NCI-H446 treated with DMSO at 0.1 percent for 48 hours (cell line): ENCODE results near the gene PRDM7.
"Not testable (repeated sequence)": the region's sequence is repeated elsewhere in the genome, so short reads cannot be mapped to it uniquely, and the experiment has no call there.

Experiments
- DNase-seq: peaks from one replicate; lab custom pipeline; 2025; lab: John Stamatoyannopoulos, UW

PRDM7 gene

DNA sequence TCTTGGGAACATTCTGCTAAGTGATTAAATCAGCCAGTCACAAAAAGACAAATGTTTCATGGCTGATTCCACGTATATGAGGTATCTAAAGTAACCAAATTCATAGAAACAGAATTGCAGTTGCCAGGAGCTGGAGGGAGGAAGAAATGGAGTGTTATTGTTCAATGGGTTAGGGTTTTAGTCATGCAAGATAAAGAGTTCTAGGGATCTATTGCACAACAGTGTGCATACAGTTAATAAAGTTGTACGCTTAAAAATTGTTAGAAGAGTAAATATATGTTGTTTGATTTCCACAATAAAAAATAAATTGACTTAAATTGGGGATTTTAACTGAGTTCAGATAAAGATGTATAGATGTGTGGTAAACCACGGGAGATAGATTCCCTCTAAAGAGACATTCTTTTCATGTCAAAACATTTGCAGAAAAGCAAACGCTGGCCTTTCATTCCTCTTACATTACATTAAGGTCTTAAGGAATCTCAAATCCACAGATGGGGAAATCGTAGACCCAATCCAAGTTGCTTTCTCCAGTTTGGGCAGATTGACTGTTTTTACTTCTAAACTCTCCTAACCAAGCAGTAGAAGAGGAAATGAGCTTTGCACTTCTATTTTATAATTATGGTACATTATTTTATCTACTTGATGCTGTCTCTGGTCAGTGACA, 4.6 kb downstream of the PRDM7 start:
- DNase-seq = no peak

DNA sequence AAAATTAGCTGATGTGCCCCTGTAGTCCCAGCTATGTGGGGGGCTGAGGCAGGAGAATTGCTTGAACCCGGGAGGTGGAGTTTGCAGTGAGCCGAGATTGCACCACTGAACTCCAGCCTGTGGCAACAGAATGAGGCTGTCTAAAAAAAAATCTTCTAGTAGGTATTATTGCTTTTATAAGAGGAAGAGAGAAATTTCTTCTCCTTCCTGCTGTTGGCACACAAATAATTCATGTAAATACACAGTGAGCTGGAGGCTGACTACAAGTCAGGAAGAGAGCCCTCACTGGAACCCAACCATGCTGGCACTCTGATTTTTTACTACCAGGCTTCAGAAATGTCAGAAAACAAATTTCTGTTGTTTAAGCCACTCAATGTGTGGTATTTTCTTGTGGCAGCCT, 6.7 kb downstream of the PRDM7 start:
- DNase-seq = no peak

DNA sequence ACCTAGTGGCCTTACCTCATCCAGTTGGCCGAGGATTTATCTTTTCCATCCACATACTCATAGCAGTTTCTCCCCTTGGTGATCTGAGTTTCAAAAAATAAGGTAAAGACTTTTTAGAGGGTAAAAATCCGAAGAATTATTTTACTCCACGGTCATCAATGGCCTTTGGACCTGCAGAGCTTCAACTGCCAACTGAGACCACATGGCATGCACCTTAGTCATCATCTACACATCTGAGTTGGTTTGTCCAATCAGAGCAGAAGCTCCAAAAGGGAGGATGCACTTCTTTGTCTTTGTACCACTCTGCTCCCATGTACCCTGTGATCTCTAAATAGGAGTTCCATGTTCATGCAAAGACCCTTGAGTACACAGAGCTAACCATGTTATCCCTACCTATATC, 15.7 kb downstream of the PRDM7 start:
- DNase-seq = no peak

DNA sequence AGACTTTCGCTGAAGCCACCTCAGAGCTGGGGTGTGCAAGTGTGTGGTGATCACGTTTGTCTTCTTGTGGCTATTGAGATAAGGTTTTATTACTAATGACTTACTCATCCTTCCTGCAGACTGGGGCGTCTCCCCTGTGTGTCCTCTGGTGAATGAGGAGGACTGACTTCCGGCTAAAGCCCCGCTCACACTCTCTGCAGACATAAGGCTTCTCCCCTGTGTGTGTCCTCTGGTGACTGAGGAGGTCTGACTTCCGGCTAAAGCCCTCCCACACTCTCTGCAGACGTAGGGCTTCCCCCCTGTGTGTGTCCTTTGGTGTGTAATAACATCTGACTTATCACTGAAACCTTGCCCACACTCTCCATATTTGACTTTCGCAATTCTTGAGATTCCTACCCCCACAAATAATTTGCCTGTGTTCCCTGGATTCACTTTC, 19.4 kb downstream of the PRDM7 start:
- DNase-seq = no peak

DNA sequence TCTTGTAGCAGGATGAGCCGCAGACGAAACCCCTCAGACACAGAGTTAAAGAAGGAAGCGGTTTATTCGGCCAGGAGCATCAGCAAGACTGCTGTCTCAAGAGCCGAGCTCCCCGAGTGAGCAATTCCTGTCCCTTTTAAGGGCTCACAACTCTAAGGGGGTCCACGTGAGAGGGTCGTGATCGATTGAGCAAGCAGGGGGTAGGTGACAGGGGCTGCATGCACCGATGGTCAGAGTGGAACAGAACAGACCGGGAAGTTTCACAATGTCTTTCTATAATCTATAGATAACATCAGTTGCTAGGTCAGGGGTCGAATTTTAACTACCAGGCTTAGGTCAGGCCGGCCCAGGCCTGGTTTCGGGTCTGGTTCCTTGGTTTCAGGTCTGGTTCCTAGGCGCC, 20.6 kb downstream of the PRDM7 start:
- DNase-seq = not testable (repeated sequence)

DNA sequence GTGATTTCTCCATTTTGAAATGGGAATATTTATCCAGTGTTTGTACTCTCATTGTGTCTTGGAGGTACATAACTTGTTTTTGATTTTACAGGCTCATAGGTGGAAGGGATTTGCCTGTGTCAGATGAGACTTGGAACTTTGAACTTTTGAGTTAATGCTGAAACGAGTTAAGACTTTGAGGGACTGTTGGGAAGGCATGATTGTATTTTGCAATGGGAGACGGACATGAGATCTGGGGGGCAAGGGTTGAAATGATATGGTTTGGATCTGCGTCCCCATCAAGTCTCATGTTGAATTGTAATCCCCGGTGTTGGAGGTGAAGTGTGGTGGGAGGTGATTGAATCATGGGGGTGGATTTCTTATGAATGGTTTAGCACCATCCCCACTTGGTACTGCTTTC, 21.8 kb downstream of the PRDM7 start:
- DNase-seq = no peak

DNA sequence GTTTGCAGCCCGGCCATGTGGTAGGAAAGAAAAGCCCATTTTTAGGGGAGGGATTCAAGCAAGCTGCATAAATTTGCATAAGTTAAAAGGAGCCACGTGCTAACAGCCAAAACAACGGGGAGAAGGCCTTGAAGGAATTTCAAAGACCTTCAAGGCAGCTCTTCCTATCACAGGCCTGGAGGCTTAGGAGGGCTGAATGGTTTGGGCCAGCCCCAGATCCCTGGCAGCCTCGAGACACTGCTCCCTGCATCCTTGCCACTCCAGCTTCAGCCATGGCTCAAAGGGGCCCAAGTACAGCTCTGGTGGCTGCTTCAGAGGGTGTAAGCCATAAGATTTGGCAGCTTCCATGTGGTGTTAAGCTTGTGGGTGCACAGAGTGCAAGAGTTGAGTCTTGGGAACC, 22.6 kb downstream of the PRDM7 start:
- DNase-seq = no peak

DNA sequence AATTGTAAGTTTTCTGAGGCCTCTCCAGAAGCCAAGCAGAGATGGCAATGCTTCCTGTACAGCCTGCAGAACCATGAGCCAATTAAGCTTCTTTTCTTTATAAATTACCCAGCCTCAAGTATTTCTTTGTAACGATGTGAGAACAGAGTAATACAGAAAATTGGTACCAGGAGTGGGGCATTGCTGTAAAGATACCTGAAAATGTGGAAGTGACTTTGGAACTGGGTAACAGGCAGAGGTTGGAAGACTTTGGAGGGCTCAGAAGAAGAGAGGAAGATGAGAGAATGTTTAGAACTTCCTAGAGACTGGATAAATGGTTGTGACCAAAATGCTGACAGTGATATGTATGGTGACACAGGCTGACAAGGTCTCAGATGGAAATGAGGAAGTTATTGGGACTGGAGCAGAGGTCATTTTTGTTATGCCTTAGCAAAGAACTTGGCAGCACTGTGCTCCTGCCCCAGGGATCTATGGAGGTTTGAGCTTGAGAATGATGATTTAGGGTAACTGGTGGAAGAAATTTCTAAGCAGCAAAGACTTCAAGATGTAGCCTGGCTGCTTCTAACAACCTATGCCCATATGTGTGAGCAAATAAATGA, 23.1 kb downstream of the PRDM7 start:
- DNase-seq = no peak

DNA sequence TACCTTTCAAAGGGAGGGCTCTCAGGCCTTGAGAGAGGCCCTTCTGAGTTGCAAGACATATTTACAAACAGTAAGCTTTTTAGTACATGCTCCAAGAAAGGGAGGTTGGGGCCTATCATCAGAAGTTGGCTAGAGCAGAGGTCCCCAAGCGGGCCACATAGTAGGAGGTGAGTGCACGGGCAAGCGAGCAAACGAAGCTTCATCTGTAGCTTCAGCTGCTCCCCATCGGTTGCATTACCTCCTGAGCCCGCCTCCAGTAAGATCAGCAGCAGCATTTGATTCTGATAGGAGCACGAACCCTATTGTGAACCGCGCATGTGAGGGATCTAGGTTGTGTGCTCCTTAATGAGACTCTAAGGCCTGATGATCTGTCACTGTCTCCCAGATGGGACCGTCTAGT, 26.2 kb downstream of the PRDM7 start:
- DNase-seq = no peak

DNA sequence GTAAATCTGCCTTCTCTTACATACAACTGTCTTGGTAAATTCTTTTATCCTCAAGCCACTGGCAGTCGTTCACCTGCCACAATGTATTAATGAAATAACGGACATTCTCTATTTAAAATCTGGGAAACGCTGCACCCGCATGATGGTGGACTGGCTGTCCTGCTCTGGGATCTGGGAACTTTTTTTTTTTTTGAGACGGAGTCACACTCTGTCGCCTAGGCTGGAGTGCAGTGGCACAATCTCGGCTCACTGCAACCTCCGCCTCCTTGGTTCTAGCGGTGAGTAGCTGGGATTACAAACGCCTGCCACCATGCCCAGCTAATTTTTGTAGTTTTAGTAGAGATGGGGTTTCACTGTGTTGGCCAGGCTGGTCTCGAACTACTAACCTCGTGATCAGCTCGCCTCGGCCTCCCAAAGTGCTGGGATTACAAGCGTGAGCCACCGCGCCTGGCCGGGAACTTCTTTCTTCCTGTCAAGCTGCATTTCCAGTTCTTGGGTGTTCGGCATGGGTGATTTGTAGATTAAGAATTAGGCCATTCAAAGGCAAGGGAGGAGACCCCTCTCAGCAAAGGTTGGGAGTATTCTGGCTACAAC, 28.3 kb downstream of the PRDM7 start:
- no peak for DNase-seq

DNA sequence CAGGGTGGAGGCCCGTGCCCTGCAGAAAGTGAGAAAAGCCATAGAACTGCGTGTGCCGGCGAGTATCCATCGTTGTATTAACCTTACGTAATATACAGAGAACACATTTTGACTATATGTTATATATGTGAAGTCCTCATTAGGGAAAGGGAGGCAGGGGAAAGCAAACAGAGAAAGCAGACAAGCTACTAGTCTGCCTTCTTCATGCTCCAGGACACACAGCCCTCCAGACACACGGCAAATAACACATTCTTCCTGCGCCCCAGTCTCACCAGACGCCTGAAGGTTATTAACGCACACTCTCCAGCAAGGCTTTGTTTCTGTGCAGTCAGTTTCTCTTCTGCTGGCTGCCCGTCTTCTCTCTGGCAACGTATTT, 28.8 kb downstream of the PRDM7 start:
- DNase-seq = no peak

DNA sequence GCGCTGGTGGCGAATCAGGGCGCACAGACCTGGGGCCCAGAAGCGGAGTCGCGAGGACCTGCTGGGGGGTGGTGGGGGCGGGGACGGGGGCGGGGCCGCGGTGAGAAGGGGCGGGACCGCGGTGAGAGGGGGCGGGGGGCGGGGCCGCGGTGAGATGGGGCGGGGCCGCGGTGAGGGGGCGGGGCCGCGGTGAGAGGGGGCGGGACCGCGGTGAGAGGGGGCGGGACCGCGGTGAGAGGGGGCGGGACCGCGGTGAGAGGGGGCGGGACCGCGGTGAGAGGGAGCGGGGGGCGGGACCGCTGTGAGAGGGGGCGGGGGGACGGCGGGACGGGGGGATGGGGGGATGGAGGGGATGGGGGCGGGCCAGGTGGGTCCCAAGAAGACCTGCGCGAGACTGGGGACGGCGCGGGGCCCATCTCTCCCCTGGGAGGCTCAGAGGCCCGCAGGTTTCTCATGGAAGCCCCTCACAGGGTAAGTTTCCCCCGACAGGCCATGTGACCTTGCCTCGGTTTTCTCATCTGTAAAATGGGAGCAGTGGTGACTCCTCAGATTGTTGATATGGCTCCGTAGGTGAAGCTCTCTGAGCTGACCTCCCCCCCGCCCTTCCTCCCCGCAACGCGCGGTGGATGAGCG, 29.3 kb downstream of the PRDM7 start:
- no peak for DNase-seq

DNA sequence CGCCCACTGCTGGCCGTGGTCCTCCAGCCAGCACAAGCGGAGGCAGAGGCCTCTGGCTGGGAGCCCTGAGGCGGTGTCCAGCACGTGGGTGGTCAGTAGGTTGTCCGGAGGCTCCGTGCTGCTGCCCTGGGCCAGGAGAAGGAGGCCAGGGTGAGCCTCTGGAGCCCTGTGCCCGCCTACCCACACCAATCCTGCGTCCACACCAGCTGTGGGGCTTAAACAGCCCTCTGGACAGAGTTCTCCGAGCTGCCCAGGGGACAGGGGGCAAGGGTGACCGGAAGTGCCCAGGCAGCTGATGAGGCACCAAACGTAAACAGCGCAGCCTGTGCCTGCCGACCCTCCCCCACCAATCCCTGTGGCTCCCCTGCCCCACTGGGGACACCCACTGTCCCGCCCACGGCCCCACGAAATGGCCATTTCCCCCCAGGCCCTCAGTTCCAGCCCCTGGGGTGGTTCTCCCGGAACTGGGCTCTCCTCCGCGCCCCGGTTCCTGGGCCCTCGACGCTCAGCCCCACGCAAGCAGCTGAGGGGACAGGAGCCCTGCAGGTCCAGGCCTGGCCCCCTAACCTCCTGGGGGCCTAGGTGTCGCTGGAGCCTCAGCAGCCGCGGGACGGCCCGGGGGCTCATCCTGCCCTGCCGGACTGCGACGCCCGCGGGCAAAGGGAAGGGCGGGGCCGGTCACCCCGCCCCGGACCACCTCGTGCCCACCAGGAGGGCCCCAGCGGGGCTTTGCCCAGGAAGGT, 30.0 kb downstream of the PRDM7 start:
- DNase-seq = no peak

DNA sequence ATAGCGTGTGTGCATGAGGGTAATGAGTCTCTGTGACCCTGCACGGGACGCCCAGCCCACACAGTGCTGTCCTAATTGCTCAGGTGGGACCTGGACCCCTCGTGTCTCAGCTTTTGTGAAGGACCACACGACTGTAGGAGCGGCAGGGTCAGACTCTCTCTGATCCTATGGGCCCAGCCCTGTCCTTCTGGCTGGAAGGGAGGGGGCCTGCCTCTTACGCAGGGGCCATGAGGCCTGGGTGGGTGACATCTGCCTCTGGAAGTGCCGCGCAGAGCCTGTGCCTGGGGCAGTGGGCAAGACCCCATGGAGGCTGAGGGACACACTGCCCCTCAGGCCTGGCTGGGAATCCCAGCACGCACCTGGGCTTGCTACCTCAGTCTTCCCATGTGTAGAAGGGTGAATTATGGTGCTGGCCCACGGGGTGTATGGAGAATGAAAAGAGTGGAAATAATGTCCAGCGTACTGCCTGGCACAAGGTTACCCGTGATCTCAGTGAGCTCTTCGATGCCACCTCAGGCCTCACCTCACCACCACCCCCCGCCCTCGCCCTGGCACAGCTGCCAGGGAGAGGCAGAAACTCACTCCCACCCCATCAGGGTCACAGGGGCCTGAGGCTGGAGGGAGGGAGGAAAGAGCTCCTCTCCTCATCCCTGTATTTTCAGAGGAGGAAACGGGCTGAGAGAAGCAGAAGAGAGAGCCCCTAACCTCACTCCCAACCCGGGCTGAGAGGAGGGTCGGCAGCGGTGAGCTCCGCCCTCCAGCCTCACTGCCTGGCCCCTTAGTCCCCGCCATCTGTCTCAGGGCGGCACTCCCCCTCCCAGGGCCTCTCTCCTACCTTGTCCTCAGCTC, 30.8 kb downstream of the PRDM7 start:
- no peak for DNase-seq

DNA sequence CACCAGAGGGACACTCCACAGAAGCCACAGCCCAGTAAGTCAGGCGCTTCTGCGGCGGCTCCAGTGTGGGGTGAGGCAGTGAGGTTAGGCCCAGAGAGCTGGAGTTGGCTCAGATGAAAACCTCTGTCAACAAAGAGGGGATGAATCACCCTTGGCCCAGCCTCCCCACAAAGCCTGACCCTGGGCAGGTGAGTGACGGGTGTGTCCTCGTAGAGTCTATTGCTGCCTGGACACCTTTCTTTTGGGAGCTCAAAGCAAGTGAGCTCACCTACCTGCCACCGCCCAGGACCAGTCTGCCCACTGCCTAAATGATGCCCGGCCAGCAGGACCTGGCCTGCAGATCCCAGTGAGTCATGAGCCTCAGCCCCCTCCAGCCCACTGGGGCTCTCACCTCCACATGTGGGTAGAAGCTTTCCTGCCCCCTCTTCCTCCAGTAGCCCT, 33.0 kb downstream of the PRDM7 start:
- no peak for DNase-seq

DNA sequence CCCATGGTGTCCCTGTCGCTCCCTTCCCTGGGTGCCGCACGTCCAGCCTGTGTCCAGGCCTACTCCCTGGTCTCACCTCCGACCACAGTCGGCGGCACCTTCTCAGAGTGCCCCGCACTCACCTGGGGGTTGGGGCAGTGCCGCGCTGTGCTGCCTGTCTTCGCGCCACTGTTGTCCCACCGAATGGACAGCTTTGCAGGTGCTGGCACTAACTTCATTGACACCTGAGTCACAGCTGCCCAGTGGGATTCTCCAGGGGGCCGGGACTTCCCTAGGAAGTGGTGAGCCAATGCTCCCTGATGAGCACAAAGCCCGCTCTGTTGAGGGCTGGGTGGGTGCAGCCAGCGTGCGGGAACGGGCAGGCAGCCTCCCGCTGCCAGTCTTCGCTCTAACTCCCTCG, 33.6 kb downstream of the PRDM7 start:
- no peak for DNase-seq

DNA sequence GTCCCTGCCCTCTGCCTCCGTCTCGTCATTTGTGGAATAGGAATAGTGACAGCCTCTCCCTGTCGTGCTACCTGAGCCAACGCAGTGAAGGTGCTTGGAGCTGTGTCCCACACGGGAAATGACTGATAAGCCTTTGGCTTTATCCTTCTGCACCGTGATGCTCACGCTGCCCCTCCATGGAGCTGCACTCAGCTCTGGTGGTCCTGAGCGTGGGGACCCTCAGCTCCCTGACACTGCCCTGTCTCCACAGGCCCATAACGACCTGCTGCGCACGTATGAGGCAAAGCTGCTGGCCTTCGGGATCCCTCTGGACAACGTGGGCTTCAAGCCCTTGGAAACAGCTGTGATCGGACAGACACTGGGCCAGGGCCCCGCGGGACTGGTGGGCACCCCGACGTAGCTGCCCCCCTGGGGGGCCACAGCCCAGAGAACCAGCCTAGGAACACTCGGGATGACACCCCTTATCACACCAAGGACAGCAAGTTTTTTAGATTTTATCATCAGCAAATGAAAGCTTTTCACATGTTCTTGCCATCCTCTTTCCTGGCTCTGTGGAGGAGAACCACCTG, 34.1 kb downstream of the PRDM7 start:
- no peak for DNase-seq

DNA sequence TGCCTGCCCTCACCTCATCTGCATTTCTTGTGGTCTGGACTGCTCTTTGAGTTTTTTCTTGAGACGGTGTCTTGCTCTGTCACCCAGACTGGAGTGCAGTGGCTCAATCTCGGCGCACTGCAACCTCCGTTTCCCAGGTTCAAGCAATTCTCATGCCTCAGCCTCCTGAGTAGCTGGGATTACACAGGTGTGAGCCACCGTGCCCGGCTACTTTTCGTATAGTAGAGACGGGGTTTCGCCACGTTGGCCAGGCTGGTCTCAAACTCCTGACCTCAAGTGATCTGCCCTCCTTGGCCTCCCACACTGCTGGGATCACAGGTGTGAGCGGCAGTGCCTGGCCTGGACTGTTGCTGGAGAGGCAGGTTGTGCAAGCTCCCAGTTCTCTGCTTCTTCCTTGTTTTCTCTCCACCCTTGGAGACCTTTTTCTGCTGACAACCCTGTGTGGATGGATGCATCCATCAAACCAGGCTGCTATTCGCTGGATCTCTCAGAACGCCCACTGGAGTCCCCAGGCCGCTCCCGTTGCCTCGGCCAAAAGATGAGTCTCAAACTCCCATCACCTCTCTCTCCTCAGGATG, 35.1 kb downstream of the PRDM7 start:
- DNase-seq = no peak

DNA sequence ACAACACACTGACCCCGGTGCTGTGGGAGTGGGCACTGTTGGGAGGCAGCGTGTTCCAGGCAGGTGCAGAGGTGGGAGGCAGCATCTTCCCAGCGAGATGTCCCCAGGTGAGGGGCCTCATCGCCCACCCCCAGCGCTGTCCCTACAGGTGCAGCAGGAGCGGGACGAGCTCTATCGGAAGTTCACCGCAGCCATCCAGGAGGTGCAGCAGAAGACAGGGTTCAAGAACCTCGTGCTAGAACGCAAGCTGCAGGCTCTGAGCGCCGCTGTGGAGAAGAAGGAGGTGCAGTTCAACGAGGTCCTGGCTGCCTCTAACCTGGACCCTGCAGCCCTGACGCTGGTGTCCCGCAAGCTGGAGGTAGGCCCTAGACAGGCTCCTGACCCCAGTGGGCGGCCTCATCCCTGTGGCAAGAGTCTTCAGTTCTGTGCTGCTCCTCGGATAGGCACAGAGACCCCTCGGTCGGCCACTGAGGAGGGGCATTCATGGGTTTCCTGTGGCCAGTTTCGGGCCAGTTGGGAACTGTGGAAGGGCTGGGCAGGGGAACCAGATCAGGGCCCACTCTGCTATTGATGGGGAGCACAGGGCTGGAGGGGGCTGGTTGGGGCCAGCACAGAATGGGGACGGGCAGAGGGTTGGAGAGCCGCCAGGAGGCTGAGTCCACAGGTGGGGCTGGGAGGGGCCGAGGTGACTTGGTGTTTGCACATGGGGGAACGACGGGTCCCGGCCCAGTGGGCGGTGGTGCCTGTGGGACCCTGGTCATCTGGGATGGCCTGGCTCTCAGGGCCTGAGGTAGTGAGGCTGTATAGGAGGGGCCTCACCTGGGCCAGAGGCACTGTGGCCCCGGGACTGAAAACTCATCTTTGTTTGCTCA, 36.7 kb downstream of the PRDM7 start:
- DNase-seq = no peak

DNA sequence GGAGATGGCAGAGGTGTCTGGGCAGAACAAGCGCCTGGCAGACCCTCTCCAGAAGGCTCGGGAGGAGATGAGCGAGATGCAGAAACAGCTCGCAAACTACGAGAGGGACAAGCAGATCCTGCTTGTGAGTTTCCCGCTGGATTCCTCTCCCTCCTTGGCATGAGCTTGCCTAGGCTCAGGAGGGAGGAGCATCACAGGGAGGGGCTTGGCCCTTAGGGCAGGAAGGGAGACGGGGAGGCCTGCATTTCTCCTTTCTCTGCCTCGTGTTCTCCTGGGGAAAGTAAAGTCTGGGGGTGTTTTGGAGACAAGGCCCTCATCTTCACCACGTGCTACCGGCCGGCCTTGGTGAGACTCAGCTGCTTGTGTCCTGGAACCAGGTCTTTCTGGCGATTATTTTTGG, 39.9 kb downstream of the PRDM7 start:
- DNase-seq = no peak
